GM19455 (cell line): Measurements from ENCODE around the gene TMEM14C.
A peak's percentile ranks its signal among the peaks of the same experiment; 100 is the strongest.
"Not testable (repeated sequence)": the region's sequence is repeated elsewhere in the genome, so short reads cannot be mapped to it uniquely, and the experiment has no call there.

Experiments
- ATAC-seq: cut with Tn5 transposase; IDR thresholded peaks from one replicate; pipeline ENCODE4 v1.9.1; 2021; ENCODE audit not compliant: unreplicated experiment

Gene TMEM14C

GRCh38 chr6:10720960-10721849, 1.7 kb upstream of the TMEM14C start:
- ATAC-seq = not testable (repeated sequence)

GRCh38 chr6:10721850-10722569, 860 bp upstream of the TMEM14C start:
- no peak for ATAC-seq

GRCh38 chr6:10722570-10722819, 375 bp upstream of the TMEM14C start:
- ATAC-seq = no peak

GRCh38 chr6:10723567-10723881, 654 bp downstream of the TMEM14C start:
- ATAC-seq = no peak

- ATAC-seq = no peak
These were observed 2.2 kb downstream of the TMEM14C start for GRCh38 chr6:10725044-10725443.

- ATAC-seq = no peak
These were observed 2.8 kb downstream of the TMEM14C start for GRCh38 chr6:10725716-10726115.

GRCh38 chr6:10730254-10730653, 7.4 kb downstream of the TMEM14C start:
- ATAC-seq = no peak

- no peak for ATAC-seq
These were observed 10.4 kb downstream of the TMEM14C start for GRCh38 chr6:10733151-10733715.

- ATAC-seq = no peak
These were observed 11.0 kb downstream of the TMEM14C start for GRCh38 chr6:10733863-10734262.

- ATAC-seq = no peak
These were observed 13.9 kb downstream of the TMEM14C start for GRCh38 chr6:10736731-10737130.

- no peak for ATAC-seq
These were observed 17.2 kb downstream of the TMEM14C start for GRCh38 chr6:10740061-10740460.

- not testable (repeated sequence) for ATAC-seq
These were observed 18.8 kb downstream of the TMEM14C start for GRCh38 chr6:10741643-10742042.

- no peak for ATAC-seq
These were observed 19.4 kb downstream of the TMEM14C start for GRCh38 chr6:10742251-10742650.

- ATAC-seq = no peak
These were observed 20.6 kb downstream of the TMEM14C start for GRCh38 chr6:10743515-10743914.

GRCh38 chr6:10745116-10745515, 22.2 kb downstream of the TMEM14C start:
- no peak for ATAC-seq

- ATAC-seq = no peak
These were observed 24.0 kb downstream of the TMEM14C start for GRCh38 chr6:10746915-10747250.

- ATAC-seq = peak; percentile 96
These were observed 24.5 kb downstream of the TMEM14C start, which contains the start of gene TMEM14B for GRCh38 chr6:10747251-10747972. Gene TMEM14B (plus strand): TSS chr6:10747805. CDS start chr6:10749246, 1,441 bp downstream.

GRCh38 chr6:10749734-10750133, 26.9 kb downstream of the TMEM14C start:
- no peak for ATAC-seq

- not testable (repeated sequence) for ATAC-seq
These were observed 27.7 kb downstream of the TMEM14C start for GRCh38 chr6:10750568-10750967.

GRCh38 chr6:10751757-10752156, 28.9 kb downstream of the TMEM14C start:
- not testable (repeated sequence) for ATAC-seq

- ATAC-seq = no peak
These were observed 33.2 kb downstream of the TMEM14C start for GRCh38 chr6:10756085-10756484.
